Measurements from ENCODE around the gene HTR3B.

DNA sequence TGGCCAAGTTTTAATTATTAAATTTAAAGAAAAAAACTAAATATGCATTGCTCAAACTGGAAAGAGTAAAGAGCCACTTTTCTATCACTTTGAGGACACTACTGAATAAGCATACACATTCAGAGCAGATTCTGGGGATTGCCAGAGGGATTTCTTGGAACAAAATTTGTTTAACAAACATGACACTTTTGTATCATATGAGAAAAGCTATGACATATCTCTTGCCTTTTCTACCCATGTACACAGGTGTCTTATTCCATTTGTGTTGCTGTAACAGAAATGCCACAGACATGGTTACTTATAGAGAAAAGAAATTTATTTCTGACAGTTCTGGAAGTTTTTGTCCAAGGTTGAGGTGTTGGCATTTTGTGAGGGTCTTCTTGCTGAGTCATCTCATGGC lies 15.7 kb upstream of the HTR3B start:
- TF ChIP-seq, protein P1, sequence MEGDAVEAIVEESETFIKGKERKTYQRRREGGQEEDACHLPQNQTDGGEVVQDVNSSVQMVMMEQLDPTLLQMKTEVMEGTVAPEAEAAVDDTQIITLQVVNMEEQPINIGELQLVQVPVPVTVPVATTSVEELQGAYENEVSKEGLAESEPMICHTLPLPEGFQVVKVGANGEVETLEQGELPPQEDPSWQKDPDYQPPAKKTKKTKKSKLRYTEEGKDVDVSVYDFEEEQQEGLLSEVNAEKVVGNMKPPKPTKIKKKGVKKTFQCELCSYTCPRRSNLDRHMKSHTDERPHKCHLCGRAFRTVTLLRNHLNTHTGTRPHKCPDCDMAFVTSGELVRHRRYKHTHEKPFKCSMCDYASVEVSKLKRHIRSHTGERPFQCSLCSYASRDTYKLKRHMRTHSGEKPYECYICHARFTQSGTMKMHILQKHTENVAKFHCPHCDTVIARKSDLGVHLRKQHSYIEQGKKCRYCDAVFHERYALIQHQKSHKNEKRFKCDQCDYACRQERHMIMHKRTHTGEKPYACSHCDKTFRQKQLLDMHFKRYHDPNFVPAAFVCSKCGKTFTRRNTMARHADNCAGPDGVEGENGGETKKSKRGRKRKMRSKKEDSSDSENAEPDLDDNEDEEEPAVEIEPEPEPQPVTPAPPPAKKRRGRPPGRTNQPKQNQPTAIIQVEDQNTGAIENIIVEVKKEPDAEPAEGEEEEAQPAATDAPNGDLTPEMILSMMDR (IDR thresholded peaks at IDR 0.05): no peak
- no peak for TF ChIP-seq EZH2 (IDR thresholded peaks at IDR 0.05; ENCODE audit: borderline replicate concordance, insufficient read depth, low read depth, low read length, poor library complexity, severe bottlenecking)

Measured in B cell (primary cell).